T47D (cell line): Measurements from ENCODE around the gene MND1.

Experiments used
- DNase-seq, 2 experiments: peaks; one replicate each; pipeline versions ENCODE4 v3.0.0 to v3.0.0-alpha.2; 2011 to 2012; ENCODE audit warnings: low read depth in 1 of 2, low spot score in 1 of 2
- JUND ChIP-seq: IDR thresholded peaks from 2 replicates; pipeline ENCODE4 v1.6.1; 2012; ENCODE audit warnings: low read depth
- in situ Hi-C: cut with HindIII; loops from 2 replicates; pipeline ENCODE4 v1.10.0; 2016; ENCODE audit warnings: low sequenced_read_pairs, low pct_unique_long_range_greater_than_20kb

Gene MND1

GRCh38 chr4:153419029-153419428 is 74.5 kb downstream of the MND1 start:
- no peak for DNase-seq
- in situ Hi-C loops, result no loop called here
- no peak for TF ChIP-seq JUND

- no peak for TF ChIP-seq JUND
- DNase-seq, result no peak
- in situ Hi-C loops, result no loop called here
Observed at GRCh38 chr4:153419673-153420278, 75.3 kb downstream of the MND1 start.

- TF ChIP-seq JUND, result no peak
- DNase-seq, result no peak
- in situ Hi-C loops, result no loop called here
Observed at GRCh38 chr4:153420361-153420760, 75.9 kb downstream of the MND1 start.

- no peak for TF ChIP-seq JUND
- in situ Hi-C loops, result no loop called here
- DNase-seq, result no peak
Observed at GRCh38 chr4:153421941-153422340, 77.5 kb downstream of the MND1 start.

- no peak for DNase-seq
- in situ Hi-C loops, result no loop called here
- no peak for TF ChIP-seq JUND
Observed at GRCh38 chr4:153426207-153426885, 81.9 kb downstream of the MND1 start.

GRCh38 chr4:153427363-153428071 is 83.0 kb downstream of the MND1 start:
- in situ Hi-C loops, result no loop called here
- no peak for TF ChIP-seq JUND
- DNase-seq, result no peak

- in situ Hi-C loops, result no loop called here
- TF ChIP-seq JUND, result no peak
- DNase-seq, result no peak
Observed at GRCh38 chr4:153428941-153429475, 84.5 kb downstream of the MND1 start.

GRCh38 chr4:153432965-153433753 is 88.7 kb downstream of the MND1 start:
- peak; percentile 40 to 95 for DNase-seq
- in situ Hi-C loops, result no loop called here
- TF ChIP-seq JUND, result no peak

- no peak for TF ChIP-seq JUND
- in situ Hi-C loops, result no loop called here
Observed at GRCh38 chr4:153433754-153434105, 89.2 kb downstream of the MND1 start.

GRCh38 chr4:153434190-153434589 is 89.7 kb downstream of the MND1 start:
- in situ Hi-C loops, result no loop called here
- DNase-seq, result no peak
- TF ChIP-seq JUND, result no peak

More at GRCh38 chr4:153433754-153434105, 89.2 kb downstream of the MND1 start:
- peak in 1 of 2 experiments; percentile 25 for DNase-seq

GRCh38 chr4:153438916-153439756 is 94.6 kb downstream of the MND1 start:
- in situ Hi-C loops, result no loop called here
- no peak for TF ChIP-seq JUND
- DNase-seq, result no peak

GRCh38 chr4:153439831-153440230 is 95.3 kb downstream of the MND1 start:
- in situ Hi-C loops, result no loop called here
- no peak for DNase-seq
- no peak for TF ChIP-seq JUND
